IMR-90 (cell line): Measurements from ENCODE around the gene JMJD1C. TPM values are rescaled to one million over a fixed set of nuclear protein-coding genes. Genes with fewer than 3 reads are reported as not detected.

Experiments used
- ATAC-seq: fragments of 200-7000 bp; cut with Tn5 transposase; 2 replicates; pipeline ENCODE4 v1.9.1; 2020; ENCODE audit warnings: low read depth, mild to moderate bottlenecking, moderate library complexity
- BruUV-seq: library from RNA; stranded (reverse); fragments of 400-500 nt; replicated peaks from 2 replicates; lab custom pipeline; 2021; lab: Mats Ljungman, UMichigan
- CTCF ChIA-PET: fragments of 300-600 bp; formaldehyde crosslinking; extraction: SDS; loops from one replicate; lab custom pipeline; 2021; ENCODE audit warnings: antibody characterized with exemption; lab: Yijun Ruan, JAX
- POLR2A ChIA-PET: fragments of 300-600 bp; sonication (Branson Sonifier 250); formaldehyde crosslinking; loops from one replicate; lab custom pipeline; 2022; ENCODE audit warnings: antibody characterized with exemption; ENCODE audit not compliant: unreplicated experiment; lab: Charles Lee
- DNase-seq: peaks from one replicate; pipeline ENCODE4 v3.0.0; 2013
- H2AFZ ChIP-seq: replicated peaks from 2 replicates; pipeline ENCODE3; 2013; ENCODE audit warnings: low read length, mild to moderate bottlenecking; ENCODE audit not compliant: poor library complexity
- H2AK5ac ChIP-seq: 2 replicates; pipeline ENCODE4 v1.6.1; 2013; ENCODE audit warnings: low read depth, low read length, inconsistent platforms
- H2AK9ac ChIP-seq: replicated peaks from 2 replicates; pipeline ENCODE3; 2013; ENCODE audit warnings: mild to moderate bottlenecking, low read depth, low read length, moderate library complexity; ENCODE audit not compliant: poor library complexity
- H2BK120ac ChIP-seq: 2 replicates; pipeline ENCODE4 v1.6.1; 2013; ENCODE audit warnings: low read depth, low read length, inconsistent platforms
- H2BK15ac ChIP-seq: 3 replicates; pipeline ENCODE4 v1.6.1; 2013; ENCODE audit warnings: low read depth, low read length, inconsistent platforms
- H2BK20ac ChIP-seq: 2 replicates; pipeline ENCODE4 v1.6.1; 2013; ENCODE audit warnings: low read depth, mild to moderate bottlenecking, inconsistent platforms, low read length, moderate library complexity
- H2BK5ac ChIP-seq: 2 replicates; pipeline ENCODE4 v1.6.1; 2013; ENCODE audit warnings: mild to moderate bottlenecking, low read depth, low read length, inconsistent platforms; ENCODE audit not compliant: poor library complexity, severe bottlenecking
- H3K14ac ChIP-seq: replicated peaks from 2 replicates; pipeline ENCODE4 v1.6.1; 2013; ENCODE audit warnings: low read depth, low read length, inconsistent platforms
- H3K18ac ChIP-seq: 2 replicates; pipeline ENCODE4 v1.6.1; 2013; ENCODE audit warnings: low read depth, low read length, control low read depth
- H3K23ac ChIP-seq: 2 replicates; pipeline ENCODE4 v1.6.1; 2013; ENCODE audit warnings: low read depth, low read length, inconsistent platforms
- H3K27ac ChIP-seq: 2 replicates; pipeline ENCODE4 v1.5.1; 2013; ENCODE audit warnings: mild to moderate bottlenecking, control low read depth, low read length; ENCODE audit not compliant: insufficient read depth
- H3K27me3 ChIP-seq: 2 replicates; pipeline ENCODE4 v1.6.1; 2013; ENCODE audit warnings: low read length; ENCODE audit not compliant: control insufficient read depth, insufficient read depth
- H3K36me3 ChIP-seq: 2 replicates; pipeline ENCODE4 v1.6.1; 2013; ENCODE audit warnings: low read length, mixed read lengths; ENCODE audit not compliant: control insufficient read depth, insufficient read depth
- H3K4ac ChIP-seq: 2 replicates; pipeline ENCODE4 v1.6.1; 2013; ENCODE audit warnings: low read depth, low read length, inconsistent platforms
- H3K4me1 ChIP-seq: 2 replicates; pipeline ENCODE4 v1.6.1; 2013; ENCODE audit warnings: low read length, mixed read lengths; ENCODE audit not compliant: control insufficient read depth, insufficient read depth
- H3K4me2 ChIP-seq: 2 replicates; pipeline ENCODE4 v1.6.1; 2013; ENCODE audit warnings: low read depth, mild to moderate bottlenecking, control low read depth, low read length, moderate library complexity
- H3K4me3 ChIP-seq: 2 replicates; pipeline ENCODE4 v1.5.1; 2013; ENCODE audit warnings: low read depth, mild to moderate bottlenecking, control low read depth, low read length, moderate library complexity; ENCODE audit not compliant: insufficient read depth
- H3K56ac ChIP-seq: 2 replicates; pipeline ENCODE4 v1.6.1; 2013; ENCODE audit warnings: low read length, inconsistent platforms; ENCODE audit not compliant: insufficient read depth; ENCODE audit errors: extremely low read depth
- H3K79me1 ChIP-seq, 2 experiments: 2 replicates each; pipeline ENCODE4 v1.6.1; 2013; ENCODE audit warnings: low read length in 2 of 2, inconsistent platforms in 1 of 2, low read depth in 1 of 2
- H3K9ac ChIP-seq: 2 replicates; pipeline ENCODE4 v1.6.1; 2013; ENCODE audit warnings: low read depth, low read length, control low read depth
- H3K9me1 ChIP-seq: 2 replicates; pipeline ENCODE4 v1.6.1; 2013; ENCODE audit warnings: low read length, inconsistent platforms; ENCODE audit not compliant: insufficient read depth
- H3K9me3 ChIP-seq: 2 replicates; pipeline ENCODE4 v1.6.1; 2013; ENCODE audit warnings: low read length; ENCODE audit not compliant: control insufficient read depth, insufficient read depth
- H4K20me1 ChIP-seq: 2 replicates; pipeline ENCODE4 v1.6.1; 2013; ENCODE audit warnings: low read length, inconsistent platforms; ENCODE audit not compliant: insufficient read depth
- H4K5ac ChIP-seq: 2 replicates; pipeline ENCODE4 v1.6.1; 2013; ENCODE audit warnings: mild to moderate bottlenecking, low read depth, low read length, control low read depth
- H4K8ac ChIP-seq, 2 experiments: 2 replicates each; pipeline ENCODE4 v1.6.1; 2013; ENCODE audit warnings: low read depth in 2 of 2, low read length in 2 of 2, control low read depth in 1 of 2, inconsistent platforms in 1 of 2
- H4K91ac ChIP-seq: 2 replicates; pipeline ENCODE4 v1.6.1; 2013; ENCODE audit warnings: low read depth, low read length, inconsistent platforms; ENCODE audit not compliant: insufficient read depth
- CHD1 ChIP-seq: IDR thresholded peaks from 2 replicates; pipeline ENCODE4 v1.6.1; 2012; ENCODE audit warnings: low read depth, low read length, improper control_type of control experiment
- CTCF ChIP-seq: conservative IDR thresholded peaks from 2 replicates; pipeline ENCODE4 v1.5.1; 2012; ENCODE audit warnings: mild to moderate bottlenecking, low read depth, low read length, improper control_type of control experiment
- ELK1 ChIP-seq: fragments of 150-350 bp; IDR thresholded peaks from 2 replicates; pipeline ENCODE4 v1.6.1; 2016; ENCODE audit warnings: low read depth, mild to moderate bottlenecking, low read length, moderate library complexity, borderline replicate concordance
- MAFK ChIP-seq: IDR thresholded peaks from 2 replicates; pipeline ENCODE4 v1.6.1; 2012; ENCODE audit warnings: low read depth, low read length, improper control_type of control experiment
- NFE2L2 ChIP-seq: fragments of 150-350 bp; IDR thresholded peaks from 2 replicates; pipeline ENCODE4 v1.6.1; 2016; ENCODE audit warnings: low read depth, mild to moderate bottlenecking, low read length
- USF2 ChIP-seq: fragments of 150-350 bp; IDR thresholded peaks from 2 replicates; pipeline ENCODE4 v1.6.1; 2017; ENCODE audit warnings: mild to moderate bottlenecking, antibody characterized with exemption, low read length, low read depth
- dilution Hi-C: fragments of 300-500 bp; cut with HindIII; formaldehyde crosslinking; loops from one replicate; pipeline ENCODE4 v1.14.3; 2018; ENCODE audit warnings: low sequenced_read_pairs; ENCODE audit not compliant: unreplicated experiment
- in situ Hi-C: fragments of 300-500 bp; cut with MboI; formaldehyde crosslinking; loops from 3 replicates; pipeline ENCODE4 v1.14.3; 2019; ENCODE audit warnings: low sequenced_read_pairs, inconsistent platforms, mixed read lengths
- intact Hi-C: fragments of 100-400 bp; cut with micrococcal nuclease; formaldehyde crosslinking; loops from 2 replicates; pipeline ENCODE4 v1.10.0; 2022
- polyA plus RNA-seq, 3 experiments: library from polyadenylated mRNA; depleted of rRNA; stranded (reverse); fragments of >200 nt; gene quantifications; 2 replicates each; pipeline ENCODE4 v1.2.3, GENCODE V29; 2012; ENCODE audit warnings: low replicate concordance in 1 of 3
- total RNA-seq: library from RNA; depleted of rRNA; stranded (reverse); fragments of >200 nt; gene quantifications from 2 replicates; pipeline ENCODE4 v1.2.3, GENCODE V29; 2012

The JMJD1C gene
- total and polyA plus RNA-seq, 2 of the 4 experiments (the other 2 are of a cell fraction): 15.6 to 96.8 TPM

GRCh38 chr10:63146503-63146902, 319.3 kb downstream of the JMJD1C start:
- in situ Hi-C loops: loop anchor here (25.0 kb wide), 1 partner anchor 1059 kb away; no protein-coding TSS in a partner anchor
- H3K9ac ChIP-seq: no peak overlapping the region

More at GRCh38 chr10:63146503-63146902, 319.3 kb downstream of the JMJD1C start:
- H3K4me3 ChIP-seq: no peak overlapping the region
- H2AK5ac ChIP-seq: no peak overlapping the region
- no peak overlapping the region for H4K5ac ChIP-seq
- H4K91ac ChIP-seq: no peak overlapping the region
- H3K14ac ChIP-seq: no peak overlapping the region
- no peak overlapping the region for H3K4ac ChIP-seq
- no peak overlapping the region for H2BK20ac ChIP-seq
- ChIA-PET POLR2A (no interaction called here), CTCF (interaction anchor here (1.1 to 1.5 kb wide), 2 partner anchors 11 to 707 kb away, joined by 4 to 5 read pairs; no protein-coding TSS in a partner anchor)
- no peak overlapping the region for H3K23ac ChIP-seq
- no peak for ATAC-seq
- H2BK15ac ChIP-seq: no peak overlapping the region
- H3K36me3 ChIP-seq: peaks cover 9% of the 10 kb centered on the region
- H3K27me3 ChIP-seq: no peaks in the 10 kb centered on the region
- H2AK9ac ChIP-seq: no peak overlapping the region
- TF ChIP-seq CTCF (no peak), CHD1 (no peak), ELK1 (no peak), MAFK (peak; percentile 50; the same call in 1 of the 2 replicates), NFE2L2 (no peak), USF2 (no peak)
- peaks cover 13 to 58% of the 10 kb centered on the region in 2 experiments for H3K79me1 ChIP-seq
- dilution Hi-C loops (no loop called here), intact Hi-C loops (loop anchor here (5.0 kb wide), 1 partner anchor 334 kb away; no protein-coding TSS in a partner anchor)
- H2BK5ac ChIP-seq: no peak overlapping the region
- H3K4me2 ChIP-seq: no peak overlapping the region
- H3K18ac ChIP-seq: no peak overlapping the region
- H3K4me1 ChIP-seq: 0 out of 2 replicates have a peak, but pooled peaks cover 2% of the 10 kb centered on the region
- no peak overlapping the region for H4K8ac ChIP-seq
- no peak for DNase-seq
- peaks cover 46% of the 10 kb centered on the region for H4K20me1 ChIP-seq
- H3K9me1 ChIP-seq: no peaks in the 10 kb centered on the region
- H3K27ac ChIP-seq: no peak overlapping the region
- H2AFZ ChIP-seq: no peak overlapping the region
- no peak overlapping the region for H2BK120ac ChIP-seq
- BruUV-seq: no TSS peak
- H3K9me3 ChIP-seq: no peaks in the 10 kb centered on the region
- H3K56ac ChIP-seq: no peak overlapping the region
